HG03045 (cell line): ENCODE measurements around the gene TMEM204.

ENCODE experiments used
- ATAC-seq: cut with Tn5 transposase; IDR thresholded peaks from one replicate; pipeline ENCODE4 v1.9.1; 2021; ENCODE audit warnings: mild to moderate bottlenecking, moderate library complexity; ENCODE audit not compliant: unreplicated experiment

Gene TMEM204

DNA sequence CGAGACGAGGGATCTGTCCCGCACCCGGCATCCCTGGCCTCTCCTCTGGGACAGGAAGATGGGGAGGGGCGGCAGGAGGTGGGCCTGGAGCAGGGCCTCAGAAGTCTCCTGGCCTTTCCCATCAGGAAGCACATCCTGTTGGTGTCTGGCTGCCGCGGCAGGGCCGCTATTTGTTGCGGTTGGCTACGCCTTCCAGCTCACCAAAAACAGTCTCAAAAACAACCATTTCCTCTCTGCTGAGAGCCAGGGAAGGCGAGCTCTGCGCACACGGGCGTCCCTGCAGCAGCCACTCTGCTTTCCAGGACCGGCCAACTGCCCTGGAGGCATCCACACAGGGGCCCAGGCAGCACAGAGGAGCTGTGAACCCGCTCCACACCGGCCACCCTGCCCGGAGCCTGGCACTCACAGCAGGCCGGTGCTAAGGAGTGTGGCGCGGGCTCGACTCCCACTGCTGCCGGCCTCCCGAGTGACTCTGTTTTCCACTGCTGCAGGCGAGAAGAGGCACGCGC is at the start of gene TMEM204:
Gene TMEM204 (plus strand): TSS at position 224 of the 509 bp plus-strand sequence. CDS start 610 bp downstream, outside the sequence.
- ATAC-seq = no peak

DNA sequence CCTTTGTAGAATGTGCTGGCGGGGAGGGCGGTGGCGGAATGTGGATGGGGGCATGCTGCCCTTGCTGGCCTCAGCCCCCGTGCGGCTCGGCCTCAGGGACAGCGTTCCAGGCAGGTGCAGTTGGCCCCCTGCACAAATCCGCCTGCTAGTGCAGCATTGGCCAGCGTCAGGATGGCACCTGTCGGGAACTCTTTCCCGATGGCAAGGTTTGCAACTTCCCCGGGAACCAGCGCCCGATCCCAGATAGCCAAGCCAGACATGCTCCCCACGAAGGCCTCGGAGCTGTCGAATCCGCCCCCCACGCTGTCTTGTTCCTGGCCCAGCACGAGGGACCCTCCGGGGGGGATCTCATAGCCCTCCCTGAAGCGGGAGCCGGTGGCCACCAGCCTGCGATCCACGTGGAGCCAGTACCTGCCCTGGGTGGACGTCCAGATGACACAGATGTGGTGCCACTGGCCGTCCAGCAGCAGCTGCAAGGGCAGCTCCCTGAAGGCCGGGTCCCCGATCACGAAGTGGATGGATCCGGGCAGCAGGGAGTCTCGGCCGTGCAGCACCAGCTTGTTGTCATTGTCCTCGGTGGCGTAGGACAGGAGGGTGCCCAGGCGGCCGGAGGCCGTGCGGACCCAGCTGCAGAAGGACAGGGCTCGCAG is 47.5 kb upstream of the TMEM204 start:
- no peak for ATAC-seq

DNA sequence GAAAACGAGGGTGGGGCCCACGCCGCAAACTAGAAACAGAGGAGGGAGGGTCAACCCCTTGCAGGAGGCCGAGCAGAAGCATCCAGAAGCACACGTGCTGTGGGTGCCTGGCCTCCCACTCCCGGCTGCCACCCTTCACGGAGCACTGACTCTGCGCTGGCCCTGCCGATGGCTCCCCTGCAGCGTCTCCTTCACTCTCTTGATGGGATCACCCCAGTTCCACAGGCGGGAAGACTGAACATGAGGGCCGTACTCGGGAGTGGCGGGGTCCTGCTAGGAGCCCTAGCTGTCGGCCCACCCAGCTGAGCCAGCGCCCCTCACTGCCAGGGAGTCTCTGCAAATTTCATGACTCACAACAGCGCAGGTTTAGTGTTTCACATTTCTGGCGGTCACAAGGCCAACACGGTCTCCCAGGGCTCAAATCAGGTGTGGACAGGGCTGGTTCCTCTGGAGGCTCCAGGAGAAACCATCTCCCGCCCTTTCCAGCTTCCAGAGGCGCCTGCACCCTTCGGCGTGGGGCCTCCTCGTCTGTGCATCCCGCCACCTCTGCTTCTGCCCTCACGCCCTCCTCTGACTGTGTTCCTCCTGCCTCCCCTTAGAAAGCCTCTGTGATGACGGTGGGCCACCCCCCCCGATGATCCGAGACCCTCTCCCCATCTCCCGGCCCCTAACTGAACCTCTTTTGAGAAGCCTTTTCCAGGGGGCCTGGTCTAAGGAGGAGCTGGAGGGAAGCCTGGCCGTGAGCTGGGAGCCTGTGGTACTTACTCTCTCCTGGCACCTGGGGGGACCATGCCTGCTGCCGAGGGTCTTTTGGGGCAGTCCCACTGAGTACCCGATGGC is 46.7 kb upstream of the TMEM204 start:
- ATAC-seq = no peak

DNA sequence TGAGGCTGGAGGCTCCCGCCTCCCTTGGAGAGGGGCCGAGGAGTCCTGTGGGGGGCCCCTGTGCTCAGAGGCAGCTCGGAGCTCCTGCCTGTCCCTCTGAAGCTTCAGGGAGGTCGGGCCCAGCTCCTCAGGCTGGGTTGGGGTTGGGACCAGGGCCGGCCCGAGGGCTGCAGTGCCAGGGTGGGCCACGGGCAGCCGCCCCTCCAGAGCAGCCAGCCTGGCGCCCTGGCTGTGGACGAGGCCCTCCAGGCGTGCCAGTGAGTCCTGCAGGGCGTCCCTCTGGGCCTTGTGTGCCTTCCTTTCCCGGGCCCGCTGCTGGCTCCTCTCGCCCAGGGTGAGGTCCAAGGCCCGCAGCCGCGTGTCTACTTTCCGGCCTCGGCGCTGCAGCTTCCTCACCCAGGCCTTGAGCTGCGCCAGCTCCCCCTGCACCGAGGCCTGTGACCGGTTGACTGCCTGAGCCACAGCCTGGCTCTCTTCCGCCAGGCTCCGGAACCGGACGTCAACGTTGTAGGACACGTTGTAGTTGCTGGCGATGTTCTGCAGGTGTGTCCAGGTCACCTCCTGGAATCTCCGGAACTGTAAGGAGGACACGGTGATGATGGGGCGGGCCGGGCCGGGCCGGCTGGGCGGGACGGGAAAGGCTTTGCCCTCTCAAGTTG is 45.9 kb upstream of the TMEM204 start:
- ATAC-seq = no peak

DNA sequence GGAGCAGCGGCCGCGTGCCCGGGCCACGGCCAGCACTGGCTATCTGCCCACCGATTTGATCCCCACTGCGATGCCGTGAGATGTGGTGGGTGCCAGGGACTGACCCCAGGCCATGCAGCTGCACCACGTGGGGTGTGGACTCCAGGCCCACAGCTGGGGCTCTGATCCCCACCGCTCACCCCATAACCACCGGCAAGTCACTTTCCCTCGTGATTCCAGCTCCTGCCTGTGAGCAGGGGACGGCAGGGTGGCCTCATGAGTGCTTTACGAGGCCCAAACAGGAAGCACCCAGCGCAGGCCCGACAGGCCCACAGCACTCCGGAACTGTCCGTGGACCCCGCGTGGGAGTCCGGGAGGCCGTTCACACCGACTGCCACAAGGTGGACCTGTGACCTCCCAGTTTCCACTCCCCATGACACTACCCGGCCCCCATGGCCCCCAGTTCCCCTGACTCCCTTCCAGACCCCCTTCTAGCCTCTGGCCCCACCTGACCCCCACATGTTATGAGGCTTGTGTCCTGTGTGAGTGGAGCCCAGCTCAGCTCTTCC is 45.3 kb upstream of the TMEM204 start:
- no peak for ATAC-seq

DNA sequence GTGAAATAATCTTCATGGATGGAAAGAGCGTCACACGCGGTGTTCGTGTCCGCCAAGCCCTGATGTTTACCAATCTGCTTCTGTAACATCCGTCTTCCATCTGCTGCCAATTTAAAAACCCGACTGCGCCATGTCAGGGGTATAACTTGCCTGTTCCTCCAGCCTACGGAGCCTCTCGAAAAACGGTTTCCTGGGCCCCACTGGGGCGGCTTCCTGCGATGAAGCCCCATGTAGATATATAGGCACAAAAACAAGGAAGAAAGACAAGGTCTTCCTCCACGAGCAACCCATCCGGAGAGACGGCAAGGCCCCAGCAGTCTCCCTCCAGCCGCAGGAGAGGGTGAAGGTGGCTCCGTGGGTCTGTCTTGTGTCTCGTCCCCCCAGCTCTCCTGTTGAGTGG is 44.8 kb upstream of the TMEM204 start, which contains the start of gene PTX4:
Gene PTX4 (minus strand): TSS at position 326 of the 400 bp plus-strand sequence. CDS start 35 bp downstream, at position 291.
- no peak for ATAC-seq

DNA sequence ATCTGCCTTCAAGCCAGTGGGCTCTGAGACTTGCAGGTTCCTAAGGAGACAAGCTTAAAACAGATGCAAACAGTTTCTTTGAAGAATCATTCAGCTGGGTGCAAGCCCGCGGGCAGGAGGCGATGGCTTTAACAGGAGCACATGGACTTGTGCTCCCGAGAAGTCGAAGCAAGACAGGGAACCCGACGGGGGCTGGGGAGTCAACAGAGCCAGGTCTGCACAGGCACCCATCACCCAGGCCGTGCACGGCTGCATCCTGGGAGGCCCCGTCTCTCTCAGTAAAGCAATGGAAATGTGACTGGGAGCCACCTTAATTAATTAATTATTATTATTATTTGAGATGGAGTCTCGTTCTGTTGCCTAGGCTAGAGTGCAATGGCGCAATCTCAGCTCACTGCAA is 44.4 kb upstream of the TMEM204 start:
- ATAC-seq = no peak

DNA sequence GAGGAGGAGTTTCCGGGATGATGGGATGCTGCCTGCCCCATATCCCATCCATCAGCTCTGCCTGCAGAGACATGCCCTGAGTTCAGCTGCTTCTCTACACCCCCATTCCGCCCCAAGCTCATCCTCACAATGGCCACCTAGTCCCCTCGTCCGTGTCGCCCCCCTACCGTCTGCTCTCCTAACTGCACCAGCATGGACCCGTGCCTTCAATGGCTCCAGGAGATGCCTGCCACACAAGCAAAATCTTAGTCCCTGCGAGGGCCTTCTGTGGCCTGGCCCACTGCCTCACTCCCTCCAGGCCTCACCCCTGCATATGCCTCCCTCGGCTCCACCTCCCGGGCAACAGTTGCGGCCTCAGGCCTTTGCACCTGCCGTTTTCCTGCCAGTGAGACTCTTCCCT is 42.1 kb upstream of the TMEM204 start:
- ATAC-seq = no peak

DNA sequence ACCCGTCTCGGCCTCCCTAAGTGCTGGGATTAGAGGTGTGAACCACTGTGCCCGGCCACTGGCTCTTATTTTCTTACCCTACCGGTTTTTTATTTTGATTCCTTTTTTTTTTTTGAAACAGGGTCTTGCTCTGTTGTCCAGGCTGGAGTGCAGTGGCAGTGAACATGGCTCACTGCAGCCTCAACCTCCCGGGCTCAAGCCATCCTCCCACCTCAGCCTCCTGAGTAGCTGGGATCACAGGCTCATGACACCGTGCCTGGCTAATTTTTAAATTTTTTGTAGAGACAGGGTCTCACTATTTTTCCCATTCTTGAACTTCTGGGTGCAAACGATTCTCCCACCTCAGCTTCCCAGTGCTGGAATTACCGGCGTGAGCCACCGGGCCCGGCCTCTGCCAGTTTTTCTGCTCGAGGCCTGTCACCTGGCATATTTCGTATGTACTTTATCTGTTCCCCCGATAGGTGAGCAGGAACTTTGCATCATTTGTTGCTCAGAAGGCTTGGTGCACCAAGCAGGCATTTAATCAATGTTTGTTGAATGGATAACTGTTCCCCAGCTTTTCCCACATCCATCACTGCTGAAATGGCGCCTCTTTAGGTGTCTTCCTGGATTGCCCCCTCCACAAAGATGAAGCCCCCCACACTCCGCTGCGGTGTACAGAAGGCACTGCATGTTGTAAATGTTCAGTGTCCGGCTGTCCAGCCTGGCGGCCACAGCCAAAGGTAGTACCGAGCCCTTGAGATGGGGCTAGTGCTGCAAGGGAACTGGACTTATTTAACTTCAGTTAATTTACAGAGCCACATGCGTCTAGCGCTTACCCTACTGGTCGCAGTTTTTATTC is 41.2 kb upstream of the TMEM204 start:
- ATAC-seq = no peak

DNA sequence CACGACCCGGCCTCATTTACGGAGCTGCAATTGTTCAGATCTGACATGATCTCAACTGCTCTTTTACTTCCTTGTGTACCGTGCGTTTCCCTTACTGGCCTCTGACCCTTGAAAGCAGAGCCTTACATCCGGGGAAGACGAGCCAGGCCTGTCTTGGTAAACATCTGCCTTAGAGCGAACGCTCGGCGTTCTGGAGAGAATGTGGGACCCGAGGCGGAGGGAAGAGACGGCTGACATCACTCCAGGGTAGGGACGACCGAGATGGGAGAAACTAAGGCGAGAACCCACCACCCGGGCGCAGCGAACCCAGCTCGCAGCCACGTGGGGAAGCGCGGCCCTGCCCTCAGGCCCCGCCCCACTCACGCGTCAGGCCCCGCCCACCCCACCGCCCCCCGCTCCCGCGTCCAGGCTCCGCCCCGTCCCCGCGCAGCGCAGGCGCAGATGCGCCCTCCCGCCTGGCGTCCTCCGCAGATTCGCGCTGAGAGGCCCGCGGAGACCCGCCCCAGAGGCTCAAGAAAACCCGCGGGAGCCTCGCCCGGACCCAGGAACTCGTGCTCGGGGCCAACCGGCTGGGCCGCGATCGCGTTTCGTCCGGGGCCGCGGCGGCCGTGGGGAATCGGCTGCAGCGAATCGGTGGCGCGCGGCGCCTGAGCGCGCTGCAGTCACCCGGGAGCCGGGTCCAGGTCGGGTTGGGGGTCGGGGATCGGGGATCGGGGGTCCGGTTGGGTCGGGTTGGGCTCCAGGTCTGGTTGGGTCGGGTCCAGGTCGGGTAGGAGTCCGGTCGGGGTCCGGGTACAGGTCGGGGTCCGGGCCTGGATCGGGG is 40.3 kb upstream of the TMEM204 start, which contains the start of gene TELO2:
Gene TELO2 (plus strand): TSS at position 438 of the 823 bp plus-strand sequence. CDS start 922 bp downstream, outside the sequence.
- peak; percentile 64 for ATAC-seq

DNA sequence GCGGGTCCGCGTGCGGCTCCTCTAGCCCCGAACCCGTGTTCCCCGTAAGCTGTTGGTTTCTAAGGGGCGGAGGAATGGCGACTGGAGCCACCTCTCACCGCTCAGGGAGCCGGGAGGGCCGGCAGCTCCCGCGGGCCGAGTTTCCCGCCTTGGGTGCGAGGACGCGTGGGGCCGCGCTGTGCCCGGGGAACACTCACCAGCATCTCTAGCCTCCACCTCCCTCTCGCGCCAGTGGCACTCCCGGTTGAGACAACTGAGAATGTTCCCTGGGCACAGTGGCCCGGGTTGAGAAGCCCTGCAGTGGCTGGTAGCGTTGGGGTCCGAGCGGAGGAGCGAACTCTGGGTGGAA is 39.7 kb upstream of the TMEM204 start:
- peak; percentile 14 for ATAC-seq

DNA sequence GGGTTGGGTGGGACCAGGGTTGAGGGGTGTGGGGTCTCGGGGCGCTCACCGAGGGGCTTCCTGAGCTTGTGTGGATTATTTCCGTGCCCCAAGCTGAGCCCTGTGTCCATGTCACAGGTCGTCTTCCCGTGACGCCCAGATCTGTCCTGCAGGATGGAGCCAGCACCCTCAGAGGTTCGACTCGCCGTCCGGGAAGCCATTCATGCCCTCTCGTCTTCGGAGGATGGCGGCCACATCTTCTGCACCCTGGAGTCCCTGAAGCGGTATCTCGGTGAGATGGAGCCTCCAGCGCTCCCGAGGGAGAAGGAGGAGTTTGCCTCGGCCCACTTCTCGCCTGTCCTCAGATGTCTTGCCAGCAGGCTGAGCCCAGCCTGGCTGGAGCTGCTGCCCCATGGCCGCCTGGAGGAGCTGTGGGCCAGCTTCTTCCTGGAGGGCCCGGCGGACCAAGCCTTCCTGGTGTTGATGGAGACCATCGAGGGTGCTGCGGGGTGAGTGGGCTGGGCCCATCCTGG is 39.3 kb upstream of the TMEM204 start:
- ATAC-seq = no peak

DNA sequence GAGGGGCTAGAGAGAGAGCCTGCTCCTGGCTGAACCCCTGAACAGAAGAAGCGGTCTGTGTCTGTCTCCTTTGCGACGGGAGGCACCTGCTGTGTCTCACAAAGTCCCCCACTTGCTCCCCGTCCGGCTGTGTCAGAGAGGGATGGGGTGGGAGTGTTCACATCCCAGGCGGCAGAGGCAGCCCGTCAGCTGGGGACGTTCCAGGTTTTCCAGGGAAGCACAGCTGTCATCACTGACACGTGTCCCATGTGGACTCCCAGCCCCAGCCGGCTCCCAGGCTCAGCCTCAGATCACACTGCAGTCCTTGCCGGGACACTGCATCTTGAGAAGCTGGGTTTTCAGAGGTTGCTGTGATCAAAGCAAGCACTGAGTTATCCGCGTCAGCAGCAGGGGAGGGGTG is 38.8 kb upstream of the TMEM204 start:
- no peak for ATAC-seq

DNA sequence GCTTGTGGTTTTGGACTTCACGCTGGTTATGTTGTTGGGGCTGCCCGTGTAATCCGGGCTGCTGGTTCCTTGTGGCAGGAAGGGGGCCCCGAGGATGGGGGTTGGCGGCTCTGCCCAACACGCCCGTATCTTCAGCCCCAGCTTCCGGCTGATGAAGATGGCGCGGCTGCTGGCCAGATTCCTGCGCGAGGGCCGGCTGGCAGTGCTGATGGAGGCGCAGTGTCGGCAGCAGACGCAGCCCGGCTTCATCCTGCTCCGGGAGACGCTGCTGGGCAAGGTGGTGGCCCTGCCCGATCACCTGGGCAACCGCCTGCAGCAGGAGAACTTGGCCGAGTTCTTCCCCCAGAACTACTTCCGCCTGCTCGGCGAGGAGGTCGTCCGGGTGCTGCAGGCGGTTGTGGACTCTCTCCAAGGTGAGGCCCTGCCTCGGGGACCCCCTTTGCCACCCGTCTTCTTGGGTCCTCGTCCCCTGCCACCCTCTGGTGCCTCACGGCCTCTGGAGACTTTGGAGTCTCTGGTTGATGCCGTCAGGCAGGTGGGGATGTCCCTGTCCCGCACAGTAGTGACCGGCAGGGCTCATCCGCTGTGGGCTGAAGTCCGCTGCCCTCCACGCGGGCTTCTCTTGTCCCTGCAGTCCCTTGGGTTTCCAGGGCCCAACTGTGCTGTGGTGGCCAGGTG is 38.1 kb upstream of the TMEM204 start:
- no peak for ATAC-seq

DNA sequence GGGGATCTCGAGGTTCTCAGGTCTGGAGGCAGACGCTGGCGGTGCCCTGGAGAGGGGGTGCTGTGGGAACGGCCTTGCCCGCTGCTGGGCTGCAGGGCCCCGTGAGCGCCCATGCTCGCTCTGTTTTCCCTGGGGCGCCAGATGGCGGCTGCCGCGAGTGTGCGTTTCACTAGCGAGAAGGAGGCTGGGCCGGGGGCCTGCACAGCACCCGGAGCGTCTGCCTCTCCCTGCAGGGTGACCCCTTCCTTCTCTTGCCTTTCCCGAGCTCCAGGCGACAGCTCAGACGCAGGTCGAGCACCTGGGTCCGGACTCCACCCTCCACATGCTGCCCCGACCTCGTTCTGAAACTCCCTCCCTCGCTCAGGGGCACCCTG is 37.6 kb upstream of the TMEM204 start:
- no peak for ATAC-seq

DNA sequence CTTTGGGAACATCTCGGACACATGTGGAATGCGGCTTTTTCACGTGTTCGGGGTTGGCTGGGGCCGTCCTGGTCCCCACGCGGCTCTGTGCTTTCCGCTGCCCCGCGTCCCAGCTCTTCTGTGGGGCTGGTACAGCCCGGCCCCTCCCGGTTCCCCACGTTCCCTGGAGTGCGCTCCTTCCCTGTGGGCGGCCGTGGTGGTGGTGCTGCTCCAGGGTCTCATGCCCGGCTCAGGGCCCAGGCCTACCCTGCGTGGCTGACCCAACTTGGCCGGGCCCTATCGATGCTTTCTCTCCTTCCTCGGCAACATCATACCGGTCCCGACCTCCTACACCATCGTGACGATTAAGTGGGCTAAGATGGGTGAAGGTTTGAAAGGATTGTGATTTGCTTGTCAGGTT is 37.0 kb upstream of the TMEM204 start:
- ATAC-seq = no peak

DNA sequence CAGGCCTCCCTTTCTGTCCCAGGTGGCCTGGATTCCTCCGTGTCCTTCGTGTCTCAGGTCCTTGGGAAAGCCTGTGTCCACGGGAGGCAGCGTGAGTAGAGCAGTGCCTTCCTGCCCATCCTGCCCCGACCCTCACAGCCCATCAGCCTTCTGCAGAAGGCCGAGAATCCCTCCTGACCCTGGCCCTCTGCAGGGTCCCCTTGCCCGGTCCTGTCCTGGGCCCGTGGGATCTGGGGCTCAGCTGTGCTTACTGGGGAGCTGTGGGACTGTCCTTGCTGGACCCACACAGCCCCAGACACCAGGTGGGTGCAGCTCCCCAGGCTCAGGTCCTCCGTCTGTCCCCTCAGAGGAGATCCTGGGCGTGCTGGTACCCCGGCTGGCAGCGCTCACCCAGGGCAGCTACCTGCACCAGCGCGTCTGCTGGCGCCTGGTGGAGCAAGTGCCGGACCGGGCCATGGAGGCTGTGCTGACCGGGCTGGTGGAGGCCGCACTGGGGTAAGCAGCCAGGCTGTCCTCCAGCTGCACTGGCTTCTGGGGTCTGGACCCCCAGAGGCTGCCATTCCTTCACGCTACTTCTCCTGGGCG is 36.4 kb upstream of the TMEM204 start:
- no peak for ATAC-seq
